ENCODE measurements around the gene COL9A2.

The COL9A2 gene

DNA sequence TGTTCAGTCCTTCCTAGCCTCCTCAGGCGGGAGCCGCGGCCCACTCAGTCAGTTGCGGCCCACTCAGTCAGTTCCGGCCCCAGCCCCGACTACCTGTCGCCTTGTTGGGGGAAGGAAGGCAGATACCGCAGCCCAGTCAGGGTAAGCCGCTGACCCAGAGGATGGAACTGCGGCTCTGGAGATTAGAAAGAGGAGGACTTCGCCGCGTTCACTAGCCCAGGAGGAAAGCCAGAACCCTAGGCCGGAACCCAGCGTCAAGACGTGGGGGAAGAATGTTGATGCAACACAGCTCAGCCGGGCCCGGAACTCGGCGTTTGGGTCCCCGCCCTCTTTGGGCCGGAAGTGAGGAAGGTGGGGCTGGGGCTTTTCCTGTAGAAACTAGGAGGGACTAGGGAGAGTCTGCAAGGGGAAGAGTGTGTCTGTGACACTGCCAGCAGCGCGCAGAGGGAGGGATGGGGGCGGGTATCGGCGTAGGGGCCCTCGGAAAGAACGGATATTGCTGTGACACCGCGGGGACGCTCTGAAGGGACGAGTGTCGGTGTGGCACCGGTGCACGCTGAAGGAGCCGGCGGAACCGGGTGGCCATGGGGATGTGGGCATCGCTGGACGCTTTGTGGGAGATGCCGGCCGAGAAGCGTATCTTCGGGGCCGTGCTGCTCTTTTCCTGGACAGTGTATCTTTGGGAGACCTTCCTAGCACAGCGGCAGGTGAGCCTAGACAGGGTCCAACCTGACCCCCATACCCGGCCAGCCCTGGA is 59.2 kb downstream of the COL9A2 start, which contains the start of gene ZMPSTE24:
Gene ZMPSTE24 (plus strand): TSS at position 549 of the 757 bp plus-strand sequence. CDS start 36 bp downstream, at position 585.
- H3K4me3 ChIP-seq (ENCODE audit: extremely low read depth, insufficient read depth, low read length, poor library complexity, severe bottlenecking) = peak within 1 kb of the TSS; percentile 95
- H3K4me1 ChIP-seq (ENCODE audit: control insufficient read depth, insufficient read depth, low read length, poor library complexity, severe bottlenecking) = no peaks in the 10 kb centered on the region
- no peaks in the 10 kb centered on the region for H3K9me3 ChIP-seq (ENCODE audit: control insufficient read depth, low read length)
- peaks cover 37% of the 10 kb centered on the region for H3K36me3 ChIP-seq (ENCODE audit: control insufficient read depth, insufficient read depth, low read length)
- WGBS, 2 experiments (ENCODE audit: insufficient coverage in 2 of 2) = 1% methylated on average over 35 to 43 of the region's 48 CpGs
- H3K27ac ChIP-seq (ENCODE audit: low read depth, low read length, severe bottlenecking) = peak within 1 kb of the TSS; percentile 97

DNA sequence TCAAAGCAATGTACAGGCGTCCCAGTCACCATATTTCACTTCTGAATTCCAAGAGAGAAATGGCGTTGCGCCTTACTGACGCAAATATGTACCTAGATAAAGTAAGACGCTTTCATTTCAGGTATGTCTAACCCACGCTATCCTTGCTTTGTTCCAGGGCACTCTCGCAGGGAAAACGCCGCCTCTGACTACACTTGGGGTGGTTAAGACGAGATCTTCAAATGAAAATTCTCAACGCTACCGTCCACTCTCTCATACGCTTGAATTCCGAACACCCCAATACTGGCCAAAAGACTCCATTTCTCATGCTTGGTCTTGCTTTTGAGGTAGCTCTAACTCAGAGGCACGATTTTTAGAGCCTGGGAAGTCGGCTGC is 59.8 kb downstream of the COL9A2 start:
- WGBS, 2 experiments (ENCODE audit: insufficient coverage in 2 of 2) = 0% methylated on average over 16 of the region's 16 CpGs
- Histone ChIP-seq H3K27ac (ENCODE audit: low read depth, low read length, severe bottlenecking) (peak overlapping the region; percentile 97), H3K36me3 (ENCODE audit: control insufficient read depth, insufficient read depth, low read length) (peaks cover 31% of the 10 kb centered on the region), H3K4me3 (ENCODE audit: extremely low read depth, insufficient read depth, low read length, poor library complexity, severe bottlenecking) (peak overlapping the region; percentile 95), H3K4me1 (ENCODE audit: control insufficient read depth, insufficient read depth, low read length, poor library complexity, severe bottlenecking) (no peaks in the 10 kb centered on the region), H3K9me3 (ENCODE audit: control insufficient read depth, low read length) (no peaks in the 10 kb centered on the region)

DNA sequence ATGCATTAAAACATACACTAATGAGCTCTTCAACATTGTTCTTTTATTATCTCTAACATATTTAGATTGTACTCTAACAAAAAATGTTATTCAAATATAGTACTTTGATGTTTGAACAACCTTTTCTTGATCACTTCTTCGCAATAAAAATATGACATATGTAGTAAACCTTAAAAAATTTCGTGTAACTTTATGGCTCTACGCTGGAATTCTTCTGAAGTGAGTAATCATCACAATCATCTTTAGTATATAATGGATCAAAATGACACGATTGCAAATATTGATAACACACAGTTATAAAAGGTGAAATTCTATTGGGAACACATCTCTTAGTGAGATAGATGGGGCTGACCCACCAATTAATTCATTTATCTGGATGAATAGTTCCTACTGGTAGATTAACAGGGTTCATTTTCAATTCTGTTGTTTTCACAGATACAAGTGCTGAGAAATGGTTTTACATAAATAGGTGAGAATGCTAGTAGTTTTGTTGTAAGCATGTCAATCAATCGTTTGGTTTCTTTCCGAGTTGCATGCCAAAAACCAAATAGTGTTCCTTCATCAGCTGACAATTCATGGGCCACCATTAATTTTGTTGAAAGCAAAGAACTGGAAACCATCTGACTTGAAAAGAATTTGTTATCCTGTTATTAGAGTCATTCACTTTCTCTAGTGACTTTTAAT is 60.5 kb downstream of the COL9A2 start:
- Histone ChIP-seq H3K27ac (ENCODE audit: low read depth, low read length, severe bottlenecking) (no peak overlapping the region), H3K36me3 (ENCODE audit: control insufficient read depth, insufficient read depth, low read length) (peaks cover 24% of the 10 kb centered on the region), H3K9me3 (ENCODE audit: control insufficient read depth, low read length) (no peaks in the 10 kb centered on the region), H3K4me1 (ENCODE audit: control insufficient read depth, insufficient read depth, low read length, poor library complexity, severe bottlenecking) (no peaks in the 10 kb centered on the region), H3K4me3 (ENCODE audit: extremely low read depth, insufficient read depth, low read length, poor library complexity, severe bottlenecking) (peak overlapping the region; percentile 95)
- WGBS, 2 experiments (ENCODE audit: insufficient coverage in 2 of 2) = 60% methylated on average over 1 of the region's 6 CpGs; no CpG with 5 or more reads in 1 of the 2 experiments

DNA sequence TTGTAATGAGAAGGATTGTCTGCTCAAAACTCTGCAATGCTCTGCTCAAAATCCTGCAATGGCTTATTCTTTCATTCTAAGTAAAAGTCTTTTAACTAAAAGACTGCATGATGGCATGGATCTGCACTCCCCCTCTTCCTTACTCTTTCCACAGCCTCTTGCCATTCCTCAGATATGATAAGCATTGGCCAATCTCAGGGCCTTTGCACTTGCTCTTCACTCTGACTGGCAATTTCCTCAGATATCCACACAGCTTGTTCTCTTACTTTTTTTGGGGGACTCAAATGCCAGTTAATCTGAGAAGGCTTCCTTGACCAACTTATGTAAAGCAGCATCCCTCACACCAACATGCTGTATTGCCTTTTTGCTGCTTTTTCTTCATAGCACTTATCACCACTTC is 61.9 kb downstream of the COL9A2 start:
- peaks cover 10% of the 10 kb centered on the region for H3K36me3 ChIP-seq (ENCODE audit: control insufficient read depth, insufficient read depth, low read length)
- H3K4me1 ChIP-seq (ENCODE audit: control insufficient read depth, insufficient read depth, low read length, poor library complexity, severe bottlenecking) = no peaks in the 10 kb centered on the region
- H3K27ac ChIP-seq (ENCODE audit: low read depth, low read length, severe bottlenecking) = no peak overlapping the region
- H3K4me3 ChIP-seq (ENCODE audit: extremely low read depth, insufficient read depth, low read length, poor library complexity, severe bottlenecking) = no peak overlapping the region
- H3K9me3 ChIP-seq (ENCODE audit: control insufficient read depth, low read length) = no peaks in the 10 kb centered on the region

DNA sequence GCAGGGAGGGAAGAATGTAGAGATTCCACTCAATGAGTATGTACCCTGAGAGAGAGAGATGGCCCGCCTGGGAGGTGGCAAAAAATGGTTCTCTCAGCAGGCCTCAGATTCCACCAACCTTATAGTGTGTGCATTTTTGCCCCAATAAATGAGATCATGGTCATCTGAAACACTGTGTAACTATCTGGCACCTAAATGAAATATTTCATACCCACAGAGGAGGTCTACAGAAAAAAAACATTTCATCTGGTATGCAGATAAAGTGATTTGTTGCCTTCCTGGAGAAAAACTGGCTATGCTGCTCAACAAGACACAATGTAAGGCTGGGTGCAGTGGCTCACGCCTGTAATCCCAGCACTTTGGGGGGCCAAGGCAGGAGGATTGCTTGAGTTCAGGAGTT is 64.5 kb downstream of the COL9A2 start:
- Histone ChIP-seq H3K36me3 (ENCODE audit: control insufficient read depth, insufficient read depth, low read length) (no peaks in the 10 kb centered on the region), H3K27ac (ENCODE audit: low read depth, low read length, severe bottlenecking) (no peak overlapping the region), H3K4me3 (ENCODE audit: extremely low read depth, insufficient read depth, low read length, poor library complexity, severe bottlenecking) (no peak overlapping the region), H3K9me3 (ENCODE audit: control insufficient read depth, low read length) (no peaks in the 10 kb centered on the region), H3K4me1 (ENCODE audit: control insufficient read depth, insufficient read depth, low read length, poor library complexity, severe bottlenecking) (no peaks in the 10 kb centered on the region)
- 60 to 80% methylated on average over 1 of the region's 2 CpGs for WGBS, 2 experiments (ENCODE audit: insufficient coverage in 2 of 2)

DNA sequence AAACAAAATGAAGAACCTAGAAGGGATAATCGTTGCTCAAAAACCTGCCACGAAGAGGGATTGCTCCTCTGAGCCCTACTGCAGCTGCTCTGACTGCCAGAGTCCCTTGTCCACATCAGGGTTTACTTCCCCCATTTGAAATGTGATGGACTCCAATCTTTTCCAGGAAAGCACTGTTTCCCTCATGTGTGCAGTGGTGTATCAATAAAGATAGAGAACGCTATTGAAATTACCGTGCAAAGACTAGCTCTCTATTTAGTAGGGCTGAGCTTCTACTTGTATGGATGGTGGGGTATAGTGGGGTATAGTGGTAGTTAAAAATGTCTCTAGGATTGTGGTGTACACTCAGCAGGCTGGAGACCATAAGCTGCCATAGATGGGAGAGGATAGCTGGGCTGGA is 65.6 kb downstream of the COL9A2 start:
- no peak overlapping the region for H3K27ac ChIP-seq (ENCODE audit: low read depth, low read length, severe bottlenecking)
- no peaks in the 10 kb centered on the region for H3K9me3 ChIP-seq (ENCODE audit: control insufficient read depth, low read length)
- no peaks in the 10 kb centered on the region for H3K4me1 ChIP-seq (ENCODE audit: control insufficient read depth, insufficient read depth, low read length, poor library complexity, severe bottlenecking)
- 83 to 86% methylated on average over 4 of the region's 4 CpGs for WGBS, 2 experiments (ENCODE audit: insufficient coverage in 2 of 2)
- no peak overlapping the region for H3K4me3 ChIP-seq (ENCODE audit: extremely low read depth, insufficient read depth, low read length, poor library complexity, severe bottlenecking)
- H3K36me3 ChIP-seq (ENCODE audit: control insufficient read depth, insufficient read depth, low read length) = no peaks in the 10 kb centered on the region
